HepG2 (cell line): Measurements from ENCODE around the gene ZNF83. TPM values are rescaled to one million over a fixed set of nuclear protein-coding genes. Genes with fewer than 3 reads are reported as not detected.

ENCODE experiments used
- ATF7 ChIP-seq, 2 experiments: fragments of 450-650 bp in 1 of 2; sonication (generic) in 1 of 2; formaldehyde crosslinking in 1 of 2; IDR thresholded peaks; 2 replicates each; pipeline versions ENCODE4 v1.4.0 to v1.6.1; 2016 to 2020; ENCODE audit warnings: antibody characterized with exemption in 1 of 2, mild to moderate bottlenecking in 1 of 2, missing genetic modification reagents in 1 of 2
- BCL3 ChIP-seq: sonication (generic); formaldehyde crosslinking; IDR thresholded peaks from 2 replicates; pipeline ENCODE4 v1.5.1; 2020; ENCODE audit warnings: mild to moderate bottlenecking, missing genetic modification reagents, moderate library complexity
- CREB1 ChIP-seq, 2 experiments: fragments of 450-650 bp in 1 of 2; IDR thresholded peaks; 2 replicates each; pipeline ENCODE4 v1.6.1; 2016 to 2017; ENCODE audit warnings: control low read depth in 1 of 2, mild to moderate bottlenecking in 1 of 2, missing compliant biosample characterization in 1 of 2, missing genetic modification characterization in 1 of 2
- CTCF ChIP-seq: sonication (generic); formaldehyde crosslinking; IDR thresholded peaks from 2 replicates; pipeline ENCODE4 v1.5.0; 2020; ENCODE audit warnings: mild to moderate bottlenecking, missing genetic modification reagents, moderate library complexity
- FOSL2 ChIP-seq: sonication (generic); formaldehyde crosslinking; IDR thresholded peaks from 2 replicates; pipeline ENCODE4 v1.4.0; 2020; ENCODE audit warnings: missing genetic modification reagents
- FOXA1 ChIP-seq, 2 experiments: fragments of 450-650 bp in 1 of 2; sonication (generic) in 1 of 2; formaldehyde crosslinking in 1 of 2; IDR thresholded peaks; 2 replicates each; pipeline versions ENCODE4 v1.4.0 to v1.6.1; 2016 to 2020; ENCODE audit warnings: missing genetic modification reagents in 1 of 2
- FOXK1 ChIP-seq: sonication (generic); formaldehyde crosslinking; IDR thresholded peaks from 2 replicates; pipeline ENCODE4 v1.4.0; 2020; ENCODE audit warnings: low read depth, missing genetic modification reagents, borderline replicate concordance
- HOXA3 ChIP-seq: sonication (generic); formaldehyde crosslinking; IDR thresholded peaks from 2 replicates; pipeline ENCODE4 v1.5.0; 2020; ENCODE audit warnings: missing genetic modification reagents
- MATR3 ChIP-seq: sonication (generic); formaldehyde crosslinking; IDR thresholded peaks from 2 replicates; pipeline ENCODE4 v1.4.0; 2020; ENCODE audit warnings: missing genetic modification reagents
- NR2F1 ChIP-seq, 2 experiments: fragments of 450-650 bp in 1 of 2; formaldehyde crosslinking in 1 of 2; IDR thresholded peaks; 2 replicates each; pipeline versions ENCODE4 v1.5.0 to v1.6.1; 2016 to 2020; ENCODE audit warnings: mild to moderate bottlenecking in 1 of 2, missing compliant biosample characterization in 1 of 2, missing genetic modification reagents in 1 of 2, moderate library complexity in 1 of 2
- NR2F6 ChIP-seq, 2 experiments: IDR thresholded peaks; 2 replicates each; pipeline ENCODE4 v1.6.1; 2016; ENCODE audit warnings: antibody characterized with exemption in 1 of 2, mild to moderate bottlenecking in 1 of 2
- SOX5 ChIP-seq: IDR thresholded peaks from 2 replicates; pipeline ENCODE4 v1.6.1; 2016; ENCODE audit warnings: borderline replicate concordance
- SP4 ChIP-seq: sonication (generic); formaldehyde crosslinking; IDR thresholded peaks from 2 replicates; pipeline ENCODE4 v1.8.1; 2023; ENCODE audit warnings: mild to moderate bottlenecking, missing genetic modification reagents
- STAG1 ChIP-seq: sonication (generic); formaldehyde crosslinking; IDR thresholded peaks from 2 replicates; pipeline ENCODE4 v1.4.0; 2020; ENCODE audit warnings: missing genetic modification reagents
- TBX3 ChIP-seq: fragments of 450-650 bp; IDR thresholded peaks from 2 replicates; pipeline ENCODE4 v1.6.1; 2017; ENCODE audit warnings: antibody characterized with exemption, mild to moderate bottlenecking, inconsistent platforms, borderline replicate concordance
- ZBTB38 ChIP-seq: sonication (generic); formaldehyde crosslinking; IDR thresholded peaks from 2 replicates; pipeline ENCODE4 v1.5.1; 2020; ENCODE audit warnings: mild to moderate bottlenecking, missing genetic modification reagents
- ZMAT3 ChIP-seq: sonication (generic); formaldehyde crosslinking; conservative IDR thresholded peaks from 2 replicates; pipeline ENCODE4 v1.7.0; 2021; ENCODE audit warnings: missing genetic modification reagents
- ZNF256 ChIP-seq: sonication (generic); formaldehyde crosslinking; conservative IDR thresholded peaks from 2 replicates; pipeline ENCODE4 v1.4.0; 2020; ENCODE audit warnings: missing genetic modification reagents
- ZNF577 ChIP-seq: sonication (generic); formaldehyde crosslinking; IDR thresholded peaks from 2 replicates; pipeline ENCODE4 v1.4.0; 2020; ENCODE audit warnings: mild to moderate bottlenecking, low read depth, missing genetic modification reagents, borderline replicate concordance
- ZNF639 ChIP-seq: conservative IDR thresholded peaks from 2 replicates; pipeline ENCODE4 v1.6.1; 2018; ENCODE audit warnings: missing genetic modification reagents
- polyA plus RNA-seq, 8 experiments: library from polyadenylated mRNA; depleted of rRNA in 3 of 8; stranded (reverse) in 7 of 8; unstranded in 1 of 8; fragments of >200 nt; fragmentation: Illumina TruSeq in 4 of 8; extraction: Trizol in 4 of 8; gene quantifications; 2 replicates each; pipeline versions ENCODE4 v1.2.1 to v1.2.3, GENCODE V29; 2011 to 2016; ENCODE audit warnings: low read depth in 4 of 8, missing spikeins in 1 of 8, mixed read lengths in 1 of 8; ENCODE audit not compliant: insufficient read depth in 1 of 8
- total RNA-seq, 5 experiments: library from RNA; depleted of rRNA; stranded (reverse); fragments of >200 nt; fragmentation: Illumina TruSeq; extraction: Trizol; gene quantifications; 2 replicates each; pipeline ENCODE4 v1.2.3, GENCODE V29; 2016; ENCODE audit warnings: low read depth in 1 of 5

Gene ZNF83
- total and polyA plus RNA-seq, 2 of the 13 experiments (the other 11 are each of a cell fraction or from before 2014, with no cell fraction given) = 20.4 to 44.5 TPM

- TF ChIP-seq HOXA3 (CRISPR knock-in tag) (no peak), ZBTB38 (no peak), NR2F6 (IDR thresholded peaks at IDR 0.05) (0 out of 2 replicates have a peak, but pooled peaks have one; percentile 27), NR2F6 (CRISPR knock-in tag; IDR thresholded peaks at IDR 0.05) (no peak), ZMAT3 (CRISPR knock-in tag) (no peak), BCL3 (no peak), STAG1 (peak; percentile 38), CTCF (peak; percentile 60), NR2F1 (CRISPR knock-in tag; IDR thresholded peaks at IDR 0.05) (no peak), ZNF256 (CRISPR knock-in tag) (no peak), ZNF639 (CRISPR knock-in tag) (no peak), TBX3 (no peak), FOSL2 (no peak), FOXK1 (CRISPR knock-in tag) (peak; percentile 53; the same call in 1 of the 2 replicates), CREB1 (IDR thresholded peaks at IDR 0.05) (no peak), CREB1 (CRISPR knock-in tag; IDR thresholded peaks at IDR 0.05) (no peak), MATR3 (no peak), SP4 (CRISPR knock-in tag) (no peak), ZNF577 (CRISPR knock-in tag) (no peak), SOX5 (CRISPR knock-in tag) (peak; percentile 71), ATF7 (IDR thresholded peaks at IDR 0.05) (peak; percentile 35), ATF7 (CRISPR knock-in tag; IDR thresholded peaks at IDR 0.05) (no peak), FOXA1 (IDR thresholded peaks at IDR 0.05) (no peak), FOXA1 (CRISPR knock-in tag; IDR thresholded peaks at IDR 0.05) (peak; percentile 58; the same call in 1 of the 2 replicates)
These were observed 20.4 kb upstream of the ZNF83 start (continued) for GRCh38 chr19:52658595-52658994.
